ENCODE measurements around the gene PI3.

PI3 gene

DNA sequence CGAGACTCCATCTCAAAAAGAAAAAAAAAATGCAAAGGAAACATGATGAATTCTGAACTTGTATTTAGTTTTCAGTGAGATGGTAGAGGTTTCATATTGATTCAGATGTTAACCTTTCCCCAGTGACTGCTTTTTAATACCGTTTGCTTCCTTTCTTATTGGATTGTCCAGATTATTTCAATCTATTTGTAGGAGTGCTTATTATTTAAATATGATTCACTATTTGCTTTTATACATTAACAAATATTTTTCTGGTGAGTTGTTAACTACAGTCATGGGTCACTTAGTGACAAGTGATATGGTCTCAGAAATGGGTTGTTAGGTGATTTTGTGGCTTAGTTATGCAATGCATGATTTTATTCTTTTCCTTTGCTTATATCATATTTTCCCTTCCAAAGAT is 8.4 kb downstream of the PI3 start:
- in situ Hi-C loops (cut with MboI; ENCODE audit: low sequenced_read_pairs): no loop called here

- in situ Hi-C loops (cut with MboI; ENCODE audit: low sequenced_read_pairs): no loop called here
Observed at GRCh38 chr20:45187693-45188092, 13.0 kb downstream of the PI3 start.

DNA sequence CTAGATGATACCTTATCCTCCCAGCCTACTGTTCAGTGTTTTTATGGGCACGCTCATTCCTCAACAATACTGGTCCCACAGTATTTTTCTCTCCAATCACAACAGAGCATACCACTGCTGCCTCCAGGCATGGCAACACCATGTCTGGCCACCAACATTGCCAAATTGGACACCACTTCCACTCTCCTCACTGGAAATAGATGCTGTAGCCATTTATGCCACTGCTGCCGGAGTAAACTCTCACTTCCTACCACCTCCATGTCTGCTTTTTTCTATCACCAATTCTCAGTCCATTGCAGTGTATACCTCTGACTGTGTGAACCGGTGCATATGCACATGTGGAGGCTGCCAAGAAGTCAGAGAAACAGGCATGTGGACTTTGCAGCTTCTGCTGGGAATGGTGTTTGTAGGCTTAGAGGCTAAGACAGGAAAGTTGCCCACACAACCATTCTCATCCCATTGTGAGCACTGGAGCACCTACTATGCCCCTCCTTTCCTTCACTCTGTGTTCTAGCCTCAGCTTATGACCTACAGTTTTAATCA is 14.4 kb downstream of the PI3 start:
- in situ Hi-C loops (cut with MboI; ENCODE audit: low sequenced_read_pairs): no loop called here

DNA sequence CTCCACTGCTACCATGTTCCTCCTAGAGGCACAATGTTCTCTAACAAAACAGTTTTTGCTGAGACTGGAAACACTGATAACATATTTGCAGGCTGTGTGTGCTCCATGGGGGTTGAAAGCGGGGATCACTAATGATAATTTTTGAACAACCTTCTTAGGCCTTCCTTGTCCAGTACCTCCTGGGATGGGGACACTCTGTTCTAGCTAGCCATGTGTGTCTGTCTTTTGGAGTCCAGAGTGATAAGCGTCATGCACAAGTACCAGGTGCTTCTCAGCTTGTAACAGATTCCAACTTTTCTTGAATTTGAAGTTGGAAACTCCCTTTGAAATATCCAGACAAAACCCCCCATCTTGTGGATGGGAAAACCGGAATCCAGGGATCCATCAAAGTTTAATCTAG is 15.2 kb downstream of the PI3 start:
- in situ Hi-C loops (cut with MboI; ENCODE audit: low sequenced_read_pairs): no loop called here

DNA sequence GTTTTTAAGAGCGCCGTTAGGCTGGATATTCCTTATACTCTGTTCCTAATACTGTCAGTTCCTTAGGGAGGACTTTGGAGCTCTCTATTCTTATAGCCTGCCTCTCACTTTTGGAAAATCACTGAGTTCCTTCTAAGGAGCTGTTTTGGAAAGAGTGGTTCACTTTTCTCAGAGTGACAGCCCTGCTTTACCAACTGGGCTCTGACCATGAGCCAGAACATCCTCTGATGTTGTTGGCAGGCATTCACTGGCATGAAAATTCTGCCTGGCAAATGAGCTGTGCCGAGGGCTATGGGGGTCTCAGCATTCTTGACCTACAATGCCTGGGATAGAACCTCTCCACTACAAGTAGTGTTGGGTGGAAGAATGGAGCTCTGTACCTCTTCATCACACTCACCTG is 17.2 kb downstream of the PI3 start:
- in situ Hi-C loops (cut with MboI; ENCODE audit: low sequenced_read_pairs): no loop called here

DNA sequence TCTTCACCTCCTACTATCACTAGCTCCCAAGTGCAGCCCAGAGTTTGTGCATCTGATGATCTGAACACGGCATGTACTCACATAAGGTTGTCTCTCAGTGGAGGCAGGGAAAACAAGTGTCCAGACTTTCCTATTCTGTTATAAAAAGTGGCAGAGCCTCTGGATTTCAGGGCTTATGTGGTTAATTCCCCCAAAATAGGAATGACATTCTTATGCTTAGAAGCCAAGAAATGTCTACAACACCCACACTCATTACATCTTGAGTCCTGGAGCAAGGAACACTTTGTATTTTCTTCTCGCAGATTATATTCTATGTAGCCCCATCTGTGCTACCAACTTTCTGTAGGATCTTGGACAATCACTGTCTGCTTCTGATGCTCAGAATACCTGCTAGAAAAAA is 18.6 kb downstream of the PI3 start:
- in situ Hi-C loops (cut with MboI; ENCODE audit: low sequenced_read_pairs): no loop called here

DNA sequence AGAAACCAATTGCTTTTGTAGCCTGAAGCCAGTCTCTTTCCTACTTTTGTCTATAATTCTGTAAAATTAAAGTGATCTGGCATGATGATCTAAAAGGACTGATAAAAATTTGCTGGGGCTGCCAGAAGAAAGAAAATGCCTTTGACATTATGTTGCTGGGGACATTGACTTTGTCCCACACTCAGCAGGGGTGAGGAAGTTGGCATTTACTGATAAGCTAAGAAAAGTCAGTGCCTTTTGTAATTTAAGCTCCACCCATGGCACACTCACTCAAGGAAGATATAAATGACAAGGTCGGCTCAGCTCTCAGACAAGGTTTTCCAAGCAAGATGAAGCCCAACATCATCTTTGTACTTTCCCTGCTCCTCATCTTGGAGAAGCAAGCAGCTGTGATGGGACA is 32.0 kb downstream of the PI3 start, which contains the start of gene SEMG1:
Gene SEMG1, plus strand, starts transcription at position 309 of the 400 bp plus-strand sequence. Its CDS starts 21 bp downstream, at position 330.
- in situ Hi-C loops (cut with MboI; ENCODE audit: low sequenced_read_pairs): no loop called here

- in situ Hi-C loops (cut with MboI; ENCODE audit: low sequenced_read_pairs): no loop called here
Observed at GRCh38 chr20:45209924-45210323, 35.2 kb downstream of the PI3 start.

DNA sequence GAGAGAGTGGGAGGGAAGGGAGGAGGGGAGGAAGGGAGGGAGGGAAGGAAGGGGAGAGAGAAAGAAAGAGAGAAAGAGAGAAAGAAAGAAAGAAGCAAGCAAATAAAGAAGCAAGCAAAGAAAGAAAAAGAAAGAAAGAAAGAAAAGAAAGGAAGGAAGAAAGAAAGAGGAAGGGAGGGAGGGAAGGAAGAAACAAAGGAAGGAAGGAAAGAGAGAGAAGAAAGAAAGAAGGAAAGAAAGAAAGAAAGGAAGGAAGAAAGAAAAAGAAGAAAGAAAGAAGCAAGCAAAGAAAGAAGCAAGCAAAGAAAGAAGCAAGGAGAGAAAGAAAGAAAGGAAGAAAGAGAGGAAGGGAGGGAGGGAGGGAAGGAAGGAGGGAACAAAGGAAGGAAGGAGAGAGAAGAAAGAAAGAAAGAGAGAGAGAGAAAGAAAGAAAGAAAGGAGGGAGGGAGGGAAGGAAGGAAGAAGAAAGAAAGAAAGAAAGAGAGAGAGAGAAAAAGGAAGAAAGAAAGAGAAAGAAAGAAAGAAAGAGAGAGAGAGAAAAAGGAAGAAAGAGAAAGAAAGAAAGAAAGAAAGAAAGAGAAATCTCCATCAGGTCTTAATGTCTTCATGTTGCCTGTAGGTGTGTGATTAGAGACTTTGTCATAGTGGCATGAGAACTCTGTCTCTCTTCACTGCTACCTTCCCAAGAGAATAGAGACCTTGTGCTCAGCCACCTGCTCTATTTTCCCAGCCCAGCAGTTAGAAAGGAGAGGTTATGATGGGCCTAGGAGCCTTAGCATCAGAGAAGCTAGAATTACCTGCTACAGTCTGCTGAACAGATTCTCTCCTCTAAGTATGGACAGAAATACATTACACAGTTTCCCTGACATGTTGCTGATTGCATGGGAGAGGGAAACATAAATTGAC is 37.1 kb downstream of the PI3 start:
- in situ Hi-C loops (cut with MboI; ENCODE audit: low sequenced_read_pairs): no loop called here

DNA sequence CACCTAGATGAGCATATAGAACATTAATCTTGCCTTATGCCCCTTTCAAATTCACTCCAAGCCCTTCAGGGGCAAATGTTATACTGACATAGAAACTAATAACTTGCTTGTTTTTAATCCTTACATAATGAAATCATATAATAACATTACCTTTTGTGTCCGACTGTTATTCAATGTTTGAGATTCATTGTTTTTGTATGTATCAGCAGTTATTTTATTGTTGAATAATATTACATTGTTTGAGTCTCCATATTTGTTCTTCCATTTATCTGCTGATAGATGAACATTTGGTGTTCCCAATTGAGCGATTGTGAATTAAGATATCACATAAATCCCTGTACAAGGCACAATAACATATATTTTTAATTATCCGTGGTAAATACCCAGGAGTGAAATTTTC is 38.1 kb downstream of the PI3 start:
- in situ Hi-C loops (cut with MboI; ENCODE audit: low sequenced_read_pairs): no loop called here

DNA sequence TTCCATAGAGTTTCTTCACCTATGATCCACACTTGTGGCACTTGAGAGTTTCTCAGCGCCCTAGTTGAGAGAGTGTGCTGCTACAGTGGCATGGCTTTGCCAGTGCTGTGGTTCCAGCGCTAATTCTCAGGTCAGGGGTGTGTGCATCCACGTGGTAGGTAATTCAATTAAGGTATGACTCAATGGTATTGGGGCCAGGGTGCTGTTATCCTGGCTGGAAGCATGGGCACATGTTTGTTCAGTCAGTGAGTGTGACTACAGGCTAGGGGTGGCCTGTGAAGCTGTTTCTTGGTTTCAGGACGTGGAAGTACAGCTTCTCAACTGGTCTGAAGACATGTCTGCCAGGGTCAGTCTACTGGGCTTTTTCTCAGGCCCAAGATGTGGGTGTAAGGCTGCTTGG is 43.4 kb downstream of the PI3 start:
- in situ Hi-C loops (cut with MboI; ENCODE audit: low sequenced_read_pairs): no loop called here

GRCh38 chr20:45218636-45219035 is 43.9 kb downstream of the PI3 start:
- in situ Hi-C loops (cut with MboI; ENCODE audit: low sequenced_read_pairs): no loop called here

DNA sequence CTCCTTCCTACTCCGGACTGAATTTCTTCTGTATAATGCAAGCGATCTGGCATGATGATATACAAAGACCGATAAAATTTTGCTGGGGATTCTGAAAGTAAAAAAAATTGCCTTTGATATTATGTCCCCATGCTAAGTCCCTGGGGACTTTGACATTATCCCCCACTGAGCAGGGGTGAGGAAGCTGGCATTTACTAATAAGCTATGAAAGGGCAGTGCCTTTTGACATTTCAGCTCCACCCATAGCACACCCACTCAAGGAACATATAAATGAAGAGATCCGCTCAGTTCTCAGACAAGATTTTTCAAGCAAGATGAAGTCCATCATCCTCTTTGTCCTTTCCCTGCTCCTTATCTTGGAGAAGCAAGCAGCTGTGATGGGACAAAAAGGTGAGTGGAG is 46.4 kb downstream of the PI3 start, which contains the start of gene SEMG2:
Gene SEMG2, plus strand, starts transcription at position 298 of the 400 bp plus-strand sequence. Its CDS starts 17 bp downstream, at position 315.
- in situ Hi-C loops (cut with MboI; ENCODE audit: low sequenced_read_pairs): no loop called here

DNA sequence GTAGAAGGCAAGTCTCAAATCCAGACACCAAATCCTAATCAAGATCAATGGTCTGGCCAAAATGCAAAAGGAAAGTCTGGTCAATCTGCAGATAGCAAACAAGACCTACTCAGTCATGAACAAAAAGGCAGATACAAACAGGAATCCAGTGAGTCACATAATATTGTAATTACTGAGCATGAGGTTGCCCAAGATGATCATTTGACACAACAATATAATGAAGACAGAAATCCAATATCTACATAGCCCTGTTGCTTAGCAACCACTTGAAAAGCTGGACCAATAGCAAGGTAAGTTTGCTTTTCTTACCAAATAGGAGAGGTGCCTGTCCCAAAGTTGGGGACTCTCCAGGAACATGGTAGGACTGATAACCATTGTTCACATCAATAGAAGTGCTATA is 48.4 kb downstream of the PI3 start:
- in situ Hi-C loops (cut with MboI; ENCODE audit: low sequenced_read_pairs): no loop called here
